ENCODE measurements around the gene OR7C2. TPM values are rescaled to one million over a fixed set of nuclear protein-coding genes. Genes with fewer than 3 reads are reported as not detected.
"Not testable (repeated sequence)": the region's sequence is repeated elsewhere in the genome, so short reads cannot be mapped to it uniquely, and the experiment has no call there.

OR7C2 gene
- total RNA-seq = not detected

- DNase-seq (ENCODE audit: low spot score) (no peak), ATAC-seq (no peak)
- intact Hi-C loops (cut with DNase I) = no loop called here
Measured at GRCh38 chr19:14941189-14941588, at the start of gene OR7C2. Gene OR7C2, plus strand, starts transcription at chr19:14941489. Its CDS starts 0 bp downstream, at chr19:14941489.

GRCh38 chr19:14901675-14902260 lies 39.5 kb upstream of the OR7C2 start:
- intact Hi-C loops (cut with DNase I) = no loop called here
- DNase-seq (ENCODE audit: low spot score) (no peak), ATAC-seq (no peak)

- DNase-seq (ENCODE audit: low spot score) = no peak
- no peak for ATAC-seq
- intact Hi-C loops (cut with DNase I) = no loop called here
Measured at GRCh38 chr19:14906711-14907110, 34.6 kb upstream of the OR7C2 start.

- intact Hi-C loops (cut with DNase I) = no loop called here
Measured at GRCh38 chr19:14915116-14915515, 26.2 kb upstream of the OR7C2 start.

GRCh38 chr19:14916848-14917247 lies 24.4 kb upstream of the OR7C2 start:
- DNase-seq (ENCODE audit: low spot score) = no peak
- intact Hi-C loops (cut with DNase I) = no loop called here
- ATAC-seq = no peak

More at GRCh38 chr19:14915116-14915515, 26.2 kb upstream of the OR7C2 start:
- no peak for DNase-seq (ENCODE audit: low spot score)
- no peak for ATAC-seq

- DNase-seq (ENCODE audit: low spot score) (no peak), ATAC-seq (no peak)
- intact Hi-C loops (cut with DNase I) = no loop called here
Measured at GRCh38 chr19:14933506-14933905, 7.8 kb upstream of the OR7C2 start.

GRCh38 chr19:14940266-14940665 lies 1.0 kb upstream of the OR7C2 start:
- DNase-seq (ENCODE audit: low spot score) (no peak), ATAC-seq (no peak)
- intact Hi-C loops (cut with DNase I) = no loop called here

- no peak for ATAC-seq
- no peak for DNase-seq (ENCODE audit: low spot score)
- intact Hi-C loops (cut with DNase I) = no loop called here
Measured at GRCh38 chr19:14943601-14944000, 2.3 kb downstream of the OR7C2 start.

GRCh38 chr19:14944456-14944855 lies 3.2 kb downstream of the OR7C2 start:
- ATAC-seq = no peak
- intact Hi-C loops (cut with DNase I) = no loop called here
- no peak for DNase-seq (ENCODE audit: low spot score)

GRCh38 chr19:14949413-14949812 lies 8.1 kb downstream of the OR7C2 start:
- intact Hi-C loops (cut with DNase I); DNase-seq (ENCODE audit: low spot score); ATAC-seq: not testable (repeated sequence)

GRCh38 chr19:14949876-14950275 lies 8.6 kb downstream of the OR7C2 start:
- ATAC-seq = no peak
- intact Hi-C loops (cut with DNase I) = no loop called here
- no peak for DNase-seq (ENCODE audit: low spot score)

GRCh38 chr19:14950421-14950820 lies 9.1 kb downstream of the OR7C2 start:
- ATAC-seq = no peak
- intact Hi-C loops (cut with DNase I) = no loop called here
- no peak for DNase-seq (ENCODE audit: low spot score)

GRCh38 chr19:14952767-14953166 lies 11.5 kb downstream of the OR7C2 start:
- DNase-seq (ENCODE audit: low spot score) = no peak
- no peak for ATAC-seq
- intact Hi-C loops (cut with DNase I) = no loop called here

GRCh38 chr19:14954071-14954655 lies 12.9 kb downstream of the OR7C2 start:
- no peak for ATAC-seq
- no peak for DNase-seq (ENCODE audit: low spot score)
- intact Hi-C loops (cut with DNase I) = no loop called here

- DNase-seq (ENCODE audit: low spot score) (no peak), ATAC-seq (no peak)
- intact Hi-C loops (cut with DNase I) = no loop called here
Measured at GRCh38 chr19:14957464-14957863, 16.2 kb downstream of the OR7C2 start.

GRCh38 chr19:14959263-14959662 lies 18.0 kb downstream of the OR7C2 start:
- ATAC-seq = no peak

GRCh38 chr19:14961956-14962685 lies 20.8 kb downstream of the OR7C2 start:
- DNase-seq (ENCODE audit: low spot score) = no peak
- intact Hi-C loops (cut with DNase I) = no loop called here
- no peak for ATAC-seq

More at GRCh38 chr19:14959263-14959662, 18.0 kb downstream of the OR7C2 start:
- intact Hi-C loops (cut with DNase I) = no loop called here
- no peak for DNase-seq (ENCODE audit: low spot score)

GRCh38 chr19:14968247-14968646 lies 27.0 kb downstream of the OR7C2 start:
- no peak for ATAC-seq
- intact Hi-C loops (cut with DNase I) = no loop called here
- no peak for DNase-seq (ENCODE audit: low spot score)

GRCh38 chr19:14971474-14971873 lies 30.2 kb downstream of the OR7C2 start:
- DNase-seq (ENCODE audit: low spot score) (no peak), ATAC-seq (no peak)
- intact Hi-C loops (cut with DNase I) = no loop called here

GRCh38 chr19:14972676-14973075 lies 31.4 kb downstream of the OR7C2 start:
- DNase-seq (ENCODE audit: low spot score) = no peak
- no peak for ATAC-seq
- intact Hi-C loops (cut with DNase I) = no loop called here
